ENCODE data around the gene OBSL1.

Gene OBSL1

DNA sequence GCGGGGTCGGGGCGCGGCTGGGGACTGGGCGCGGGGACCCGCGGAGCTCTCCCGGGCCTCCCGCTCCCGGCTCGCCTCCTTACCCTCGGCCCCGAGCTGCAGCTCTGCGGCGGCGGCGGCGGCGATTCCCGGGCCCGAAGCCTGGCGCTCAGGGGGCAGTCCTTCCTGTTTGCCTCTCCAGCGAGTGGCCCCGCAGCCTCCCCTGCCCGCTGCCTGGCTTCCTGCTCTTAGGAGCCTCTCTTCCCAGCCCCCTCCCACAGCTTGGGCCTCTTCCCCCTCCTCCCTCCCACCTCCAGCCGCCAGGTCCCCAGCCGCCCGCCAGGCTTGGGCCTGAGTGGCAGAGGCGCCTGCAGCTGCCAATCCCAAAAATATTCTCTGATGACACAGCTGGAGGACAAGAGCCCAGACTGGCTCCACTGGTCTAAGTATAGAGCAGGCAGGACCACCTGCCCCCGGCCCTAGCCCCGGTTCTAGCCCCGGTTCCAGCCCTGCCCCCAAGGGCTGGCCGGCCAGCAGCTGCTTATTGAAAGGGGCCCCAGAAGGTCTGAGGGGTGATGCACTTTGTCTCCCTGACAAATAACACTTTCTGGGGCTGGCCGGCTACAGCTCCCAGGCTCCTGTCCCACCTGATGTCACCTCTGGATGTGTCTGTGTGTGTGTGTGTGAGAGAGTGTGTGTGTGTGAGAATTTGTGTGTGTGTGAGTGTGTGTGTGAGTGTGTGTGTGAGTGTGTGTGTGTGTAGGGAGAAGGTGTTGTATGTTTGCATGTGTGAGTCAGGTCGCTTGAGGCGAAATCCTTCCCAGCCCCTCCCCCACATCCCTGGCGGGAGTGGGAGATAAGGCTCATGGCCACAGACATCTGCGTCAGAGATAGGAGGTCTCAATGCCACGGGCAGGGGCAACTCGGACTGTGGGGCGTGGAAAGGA, at the start of gene OBSL1:
OBSL1 (minus strand) TSS at position 229 of the 926 bp plus-strand sequence. CDS start 307 bp downstream, outside the sequence.
- in situ Hi-C loops (cut with MboI; ENCODE audit: low pct_unique_long_range_greater_than_20kb, low sequenced_read_pairs, unreplicated experiment) = no loop called here
- TF ChIP-seq CTCF (IDR thresholded peaks at IDR 0.05; ENCODE audit: extremely low read depth, insufficient read depth, missing control alignments) = no peak
- peak; percentile 62 for DNase-seq (ENCODE audit: low spot score)

- in situ Hi-C loops (cut with MboI; ENCODE audit: low pct_unique_long_range_greater_than_20kb, low sequenced_read_pairs, unreplicated experiment) = no loop called here
- TF ChIP-seq CTCF (IDR thresholded peaks at IDR 0.05; ENCODE audit: extremely low read depth, insufficient read depth, missing control alignments) = no peak
- DNase-seq (ENCODE audit: low spot score) = no peak
These were observed 49.2 kb upstream of the OBSL1 start for GRCh38 chr2:219620546-219620945.

- DNase-seq (ENCODE audit: low spot score) = no peak
- in situ Hi-C loops (cut with MboI; ENCODE audit: low pct_unique_long_range_greater_than_20kb, low sequenced_read_pairs, unreplicated experiment) = no loop called here
- no peak for TF ChIP-seq CTCF (IDR thresholded peaks at IDR 0.05; ENCODE audit: extremely low read depth, insufficient read depth, missing control alignments)
These were observed 47.9 kb upstream of the OBSL1 start for GRCh38 chr2:219619235-219619634.

DNA sequence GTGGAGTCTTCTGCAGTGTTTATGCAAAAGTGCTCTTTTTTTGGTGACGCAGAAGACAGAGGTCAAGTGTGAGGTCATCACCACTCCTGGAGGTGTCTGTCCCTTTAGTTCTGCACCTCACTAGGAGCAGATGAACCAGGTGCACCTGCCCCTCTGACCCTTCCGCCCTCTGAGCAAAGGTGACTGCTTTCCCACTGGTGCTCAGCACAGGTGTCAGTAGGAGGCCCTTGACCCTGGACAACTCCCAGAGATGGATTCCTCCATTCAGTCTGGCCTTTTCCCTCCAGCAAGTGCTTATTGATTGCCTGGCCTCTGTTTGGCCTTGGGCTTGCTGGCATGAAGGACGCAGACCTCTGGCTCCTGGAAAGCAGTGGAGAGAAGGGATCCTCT, 47.4 kb upstream of the OBSL1 start:
- TF ChIP-seq CTCF (IDR thresholded peaks at IDR 0.05; ENCODE audit: extremely low read depth, insufficient read depth, missing control alignments) = no peak
- in situ Hi-C loops (cut with MboI; ENCODE audit: low pct_unique_long_range_greater_than_20kb, low sequenced_read_pairs, unreplicated experiment) = no loop called here
- no peak for DNase-seq (ENCODE audit: low spot score)

DNA sequence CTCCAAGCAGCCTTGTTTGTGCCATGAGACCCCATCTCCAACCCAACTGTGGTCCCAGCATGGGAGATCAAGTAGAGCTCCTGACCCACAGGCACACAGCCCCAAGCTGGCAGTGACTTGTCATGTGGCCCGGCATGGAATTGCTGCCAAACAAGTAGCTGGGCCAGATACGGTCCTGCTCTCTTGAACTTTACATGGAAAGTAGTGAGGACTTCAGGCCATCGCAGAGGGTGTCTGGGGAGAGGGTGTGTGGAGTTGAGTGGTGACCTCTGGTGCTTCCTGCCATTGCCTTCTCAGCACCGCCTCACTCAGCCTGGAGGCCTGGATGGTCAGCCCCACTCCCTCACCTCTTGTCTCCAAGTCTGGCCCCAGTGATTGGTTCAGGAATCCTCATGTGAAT, 45.2 kb upstream of the OBSL1 start:
- TF ChIP-seq CTCF (IDR thresholded peaks at IDR 0.05; ENCODE audit: extremely low read depth, insufficient read depth, missing control alignments) = no peak
- no peak for DNase-seq (ENCODE audit: low spot score)
- in situ Hi-C loops (cut with MboI; ENCODE audit: low pct_unique_long_range_greater_than_20kb, low sequenced_read_pairs, unreplicated experiment) = no loop called here

- in situ Hi-C loops (cut with MboI; ENCODE audit: low pct_unique_long_range_greater_than_20kb, low sequenced_read_pairs, unreplicated experiment) = no loop called here
- no peak for DNase-seq (ENCODE audit: low spot score)
- TF ChIP-seq CTCF (IDR thresholded peaks at IDR 0.05; ENCODE audit: extremely low read depth, insufficient read depth, missing control alignments) = no peak
These were observed 44.6 kb upstream of the OBSL1 start for GRCh38 chr2:219615894-219616293.
